GM21515 (cell line): ENCODE results near the gene TENM4.
"Not testable (repeated sequence)": the region's sequence is repeated elsewhere in the genome, so short reads cannot be mapped to it uniquely, and the experiment has no call there.

Experiments
- ATAC-seq: cut with Tn5 transposase; IDR thresholded peaks from one replicate; pipeline ENCODE4 v1.9.1; 2021; ENCODE audit not compliant: unreplicated experiment

The TENM4 gene

DNA sequence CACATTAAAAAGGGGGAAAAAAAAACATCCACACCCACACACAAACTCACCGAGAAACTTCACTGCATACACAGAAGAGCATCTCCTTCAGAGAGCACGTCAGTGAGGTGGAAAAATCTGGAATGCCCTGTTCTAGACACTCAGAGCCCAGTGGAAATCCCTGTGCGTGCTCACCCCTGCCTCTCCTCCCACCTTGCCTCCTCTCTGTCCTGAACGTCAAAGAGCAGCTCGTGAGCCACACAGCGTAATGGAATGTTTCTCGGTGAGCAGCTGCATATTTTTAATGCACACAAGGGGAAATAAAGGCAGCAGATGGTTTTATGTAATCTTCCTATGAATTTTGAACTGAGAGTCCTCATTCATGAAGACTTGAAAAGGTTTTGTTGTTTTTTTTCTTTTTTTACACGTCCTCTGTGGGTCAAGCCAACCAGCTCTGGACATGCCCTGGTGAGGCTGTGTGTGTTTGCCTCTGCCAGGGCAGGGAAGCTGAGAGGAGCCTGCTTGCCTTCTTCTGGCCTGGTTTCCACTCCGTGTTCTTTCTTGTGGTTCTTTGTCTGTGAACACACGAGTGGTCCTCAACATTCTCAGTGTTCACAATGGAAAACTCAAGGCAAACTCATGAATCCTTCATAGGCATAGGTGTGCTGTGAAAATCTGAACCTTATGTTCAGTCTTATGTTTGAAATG, 219.2 kb downstream of the TENM4 start:
- ATAC-seq: no peak

DNA sequence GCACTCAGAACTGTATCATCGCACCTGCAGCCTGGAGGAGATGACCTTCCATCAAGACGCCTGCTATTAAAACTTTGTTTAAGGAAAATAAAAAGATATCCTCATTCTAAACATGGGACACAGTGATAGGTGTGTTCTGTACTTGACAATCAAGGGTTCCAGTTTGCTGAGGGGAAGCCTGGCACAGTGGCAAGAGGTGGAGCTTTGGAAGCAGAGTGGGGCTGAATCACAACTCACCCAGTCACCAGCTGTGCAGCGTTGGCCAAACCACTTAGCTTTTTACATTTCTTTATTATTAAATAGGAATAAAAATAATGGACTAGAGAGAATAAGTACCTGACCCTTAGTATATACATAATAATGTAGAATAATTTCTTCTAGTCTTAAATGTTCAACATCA, 220.7 kb downstream of the TENM4 start:
- no peak for ATAC-seq

DNA sequence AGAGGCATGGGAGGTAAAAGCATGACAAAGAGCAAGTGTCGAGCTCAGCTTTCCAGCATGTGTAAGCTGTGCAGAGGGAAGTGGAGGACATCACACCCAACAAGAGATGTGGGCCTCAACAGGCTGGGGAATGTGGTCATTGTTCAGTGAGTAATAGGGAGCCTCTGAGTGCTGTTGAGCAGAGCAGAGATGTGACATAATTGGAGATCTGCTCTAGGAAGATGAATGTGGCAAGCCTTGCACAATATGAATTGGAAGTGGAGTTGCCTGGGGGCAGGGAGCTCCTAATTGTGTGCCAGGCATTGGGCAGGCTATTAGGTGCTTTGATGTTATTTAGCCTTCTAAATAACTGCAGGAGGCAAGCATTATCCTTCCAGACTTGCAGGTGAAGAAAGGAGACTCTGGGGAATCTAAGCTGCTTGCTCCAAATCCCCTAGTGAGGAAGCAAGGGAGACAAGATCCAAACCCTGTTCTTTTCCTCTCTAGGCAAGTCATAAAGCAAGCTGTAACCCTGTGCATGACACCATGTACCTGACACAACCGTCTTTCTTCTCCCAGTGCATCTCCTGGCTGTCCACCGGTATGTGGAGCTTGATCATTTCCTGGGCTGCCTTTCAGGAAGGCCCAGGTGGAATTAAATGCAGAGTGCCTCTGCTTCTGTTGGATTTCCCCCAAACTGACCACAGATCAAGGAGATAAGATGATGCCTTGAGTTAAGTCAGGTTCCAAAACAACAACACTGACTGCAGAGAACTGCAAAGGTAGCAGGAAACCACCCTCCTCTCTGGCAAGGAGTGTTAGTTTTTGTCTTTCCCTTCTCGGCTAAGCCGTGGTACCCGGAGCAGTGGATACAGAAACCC, 221.4 kb downstream of the TENM4 start:
- no peak for ATAC-seq

DNA sequence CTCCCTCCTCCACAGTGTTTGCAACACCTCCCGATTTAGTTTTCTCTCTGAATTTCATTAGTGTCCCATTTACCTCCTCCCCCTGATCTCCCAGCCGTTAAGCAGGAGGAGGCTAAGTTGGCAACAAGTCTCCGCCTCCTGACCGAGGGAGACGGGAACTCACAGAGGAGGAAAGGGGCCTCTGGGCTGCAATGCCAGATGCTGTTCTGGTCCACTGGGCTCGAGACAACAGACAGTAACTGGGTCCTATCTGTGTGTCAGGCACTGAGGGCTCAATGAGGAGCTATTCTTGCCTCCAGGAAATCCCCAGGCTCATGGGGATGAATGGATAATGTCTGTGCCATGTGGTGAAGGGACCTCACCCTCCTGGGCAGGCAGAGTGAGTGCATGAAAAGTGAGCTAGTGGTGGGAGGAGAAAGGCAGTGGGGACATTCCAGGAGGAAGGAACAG, 228.1 kb downstream of the TENM4 start:
- no peak for ATAC-seq

DNA sequence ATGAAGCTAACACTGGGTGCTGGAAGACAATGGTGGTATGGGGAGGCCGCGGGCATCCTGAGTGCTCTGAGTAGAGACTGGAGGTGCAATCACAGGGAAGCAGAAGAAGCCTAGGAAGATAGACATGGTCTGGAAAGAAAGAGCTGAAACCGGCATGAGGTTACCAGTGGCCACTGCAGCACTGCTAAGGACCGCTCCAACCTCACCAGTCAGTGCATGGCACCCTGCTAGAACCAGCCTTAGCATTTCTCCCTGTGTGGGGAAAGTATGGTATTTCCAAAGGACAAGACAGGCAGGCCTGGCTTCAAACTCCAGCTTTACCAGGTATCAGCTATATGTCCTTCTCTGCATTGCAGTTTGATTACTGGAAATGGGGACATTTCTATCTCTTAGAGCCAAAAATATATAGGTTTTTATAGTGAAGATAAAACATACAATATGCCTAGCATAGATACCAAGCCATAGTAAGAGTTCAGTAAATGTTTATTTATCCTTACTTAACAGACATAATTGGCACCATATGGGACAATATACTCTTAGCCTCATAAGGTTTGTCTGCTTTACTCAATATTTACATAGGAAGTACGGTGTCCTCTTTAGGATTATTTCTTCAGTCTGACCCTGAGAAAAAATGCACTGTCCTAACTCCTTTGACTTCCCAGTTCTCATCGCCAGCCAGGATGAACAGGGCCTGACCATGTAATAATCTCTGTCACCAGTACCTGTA, 231.1 kb downstream of the TENM4 start:
- ATAC-seq: no peak

DNA sequence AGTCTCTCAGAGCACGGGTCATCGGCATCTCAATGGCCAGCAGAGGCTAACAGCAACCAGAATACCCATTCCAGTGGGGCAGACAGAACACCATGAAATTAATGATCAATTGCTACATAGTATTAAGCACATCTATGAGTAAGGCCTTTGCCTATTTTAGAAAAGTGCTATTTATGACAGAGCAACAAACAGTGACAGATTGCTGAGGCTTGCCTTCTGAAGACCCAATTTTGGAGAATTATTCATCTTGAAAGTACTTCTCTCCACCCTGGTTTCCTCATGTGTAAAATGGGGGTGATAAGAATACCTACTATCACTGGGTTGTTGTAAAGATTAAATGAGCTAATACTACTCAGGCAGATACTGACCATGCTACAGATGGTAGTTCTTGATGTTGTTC, 232.7 kb downstream of the TENM4 start:
- ATAC-seq: no peak

DNA sequence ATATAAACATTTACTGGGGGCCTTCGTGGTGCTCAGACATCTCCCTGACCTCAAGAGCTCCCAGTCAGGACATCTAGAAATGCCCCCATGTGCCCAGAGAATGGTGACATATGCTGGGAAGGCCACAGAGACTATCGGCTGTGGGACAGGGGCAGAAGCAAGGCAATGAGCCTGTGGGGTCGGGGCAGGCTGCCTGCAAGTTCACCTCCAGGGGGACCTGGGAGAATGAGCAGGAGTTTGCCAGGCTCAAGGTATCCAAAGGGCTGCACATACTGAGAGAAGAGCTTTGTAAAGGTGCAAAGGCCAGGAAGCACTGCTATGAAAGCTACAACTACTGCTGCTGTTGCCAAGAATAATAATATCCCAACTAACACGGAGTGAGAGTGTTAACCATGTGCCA, 233.9 kb downstream of the TENM4 start:
- ATAC-seq: no peak

DNA sequence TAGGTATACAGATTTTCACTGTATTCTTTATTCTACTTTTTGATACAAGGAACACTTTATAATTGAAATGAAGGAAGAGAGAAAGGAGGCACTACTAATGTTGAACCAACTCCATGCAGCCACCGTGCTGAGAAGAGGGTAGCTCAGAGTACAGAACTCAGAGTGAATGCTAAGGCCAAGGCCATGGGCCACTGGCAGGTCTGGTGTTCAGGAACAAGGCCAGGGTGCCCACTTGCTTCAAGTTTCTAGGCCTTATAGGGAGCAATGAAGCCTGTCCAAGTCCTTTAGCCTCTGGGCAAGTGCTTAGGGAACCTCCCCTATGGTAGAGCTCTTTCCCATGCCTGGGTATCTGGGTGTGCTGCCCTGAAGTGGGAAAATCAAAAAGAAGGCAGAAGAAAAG, 235.0 kb downstream of the TENM4 start:
- no peak for ATAC-seq

DNA sequence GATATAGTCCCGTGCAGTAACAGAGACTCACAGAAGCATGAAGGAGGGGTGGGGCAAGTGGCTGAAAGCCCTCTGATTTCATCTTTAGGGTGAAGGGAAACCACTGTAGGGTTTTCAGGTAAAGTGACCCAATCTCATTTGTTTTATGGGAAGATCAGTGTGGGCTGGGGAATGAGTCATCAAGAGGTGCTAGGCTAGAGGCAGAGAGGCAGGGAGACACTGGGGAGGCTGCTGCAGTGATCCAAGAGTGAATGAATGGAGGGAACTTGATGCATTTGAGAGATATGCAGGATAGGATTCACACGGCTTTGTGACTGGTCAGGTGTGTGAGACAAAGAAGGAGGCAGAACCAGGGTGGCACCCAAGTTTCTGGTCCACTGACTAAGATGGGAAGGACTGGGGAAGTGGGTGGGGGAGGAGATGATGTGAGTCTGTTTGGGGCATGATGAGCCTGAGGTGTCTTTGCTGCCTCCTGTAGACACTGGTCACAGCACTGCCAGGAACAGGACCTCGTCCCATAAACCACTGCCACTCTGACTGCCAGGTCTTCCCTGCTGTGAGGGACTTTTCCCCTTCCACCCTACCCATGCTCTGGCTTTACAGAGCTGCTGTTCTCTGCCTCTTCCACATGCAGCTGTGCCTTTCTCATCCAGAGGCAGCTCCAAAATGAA, 239.0 kb downstream of the TENM4 start:
- peak; percentile 54 for ATAC-seq

DNA sequence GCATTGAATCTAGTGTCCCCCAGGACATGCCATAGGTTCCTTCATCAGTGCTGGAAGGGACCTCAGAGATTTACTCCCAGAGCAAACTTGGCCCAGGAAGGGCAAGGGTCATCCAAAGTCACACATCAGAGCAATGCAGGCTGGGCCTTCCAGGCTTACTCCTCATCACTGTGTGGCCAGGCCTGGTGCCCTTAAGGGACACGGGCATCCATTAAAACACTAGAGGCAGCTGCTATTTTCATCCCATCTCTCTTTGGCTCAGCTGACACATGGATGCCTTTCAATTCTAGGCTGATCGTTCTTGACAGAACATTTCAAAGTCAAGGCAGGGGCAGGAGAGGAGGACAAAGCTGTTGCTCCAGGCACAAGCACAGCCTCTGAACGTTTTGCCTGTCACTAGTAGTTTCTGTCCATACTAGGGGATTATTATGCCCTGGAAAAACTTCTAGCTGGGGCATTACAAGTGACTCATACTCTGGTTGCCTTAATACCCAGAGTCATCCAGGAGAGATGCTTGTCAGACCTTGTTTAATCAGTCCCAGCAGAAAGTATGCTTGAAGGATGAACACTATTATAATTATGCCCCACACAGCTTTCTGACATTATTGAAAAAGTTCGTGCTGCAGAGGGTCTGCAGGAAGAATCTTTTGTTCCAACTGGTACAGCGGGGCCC, 240.3 kb downstream of the TENM4 start:
- ATAC-seq: no peak

DNA sequence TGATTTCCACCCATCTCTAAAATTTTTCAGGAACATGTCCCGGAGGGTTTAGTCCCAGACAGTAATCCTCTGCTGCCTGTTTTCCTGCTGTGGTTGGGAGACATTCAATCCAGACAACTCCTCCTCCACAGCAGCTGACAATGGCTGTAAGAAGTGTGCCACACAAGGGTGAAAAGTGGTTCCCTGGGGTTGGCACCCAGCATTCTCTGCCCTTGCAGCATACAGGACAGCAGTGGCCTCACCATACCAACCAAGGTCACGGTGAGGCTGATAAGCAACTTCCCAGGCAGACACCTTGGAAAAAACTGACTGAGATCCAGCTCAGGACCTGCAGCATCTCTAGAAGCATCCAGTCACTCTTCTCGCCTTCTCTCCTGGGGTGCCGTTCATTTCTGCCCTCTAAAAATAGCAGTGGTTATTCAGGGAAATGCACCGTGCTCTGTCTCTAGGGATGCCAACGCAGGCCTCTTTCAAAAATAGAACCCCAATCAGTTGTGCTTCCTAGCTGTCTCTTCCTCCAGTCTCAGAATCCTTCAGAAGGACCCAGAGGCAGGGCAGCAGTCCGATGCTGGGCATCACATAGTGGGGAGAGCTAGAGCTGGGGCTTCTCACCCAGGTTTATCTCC, 241.0 kb downstream of the TENM4 start:
- no peak for ATAC-seq

DNA sequence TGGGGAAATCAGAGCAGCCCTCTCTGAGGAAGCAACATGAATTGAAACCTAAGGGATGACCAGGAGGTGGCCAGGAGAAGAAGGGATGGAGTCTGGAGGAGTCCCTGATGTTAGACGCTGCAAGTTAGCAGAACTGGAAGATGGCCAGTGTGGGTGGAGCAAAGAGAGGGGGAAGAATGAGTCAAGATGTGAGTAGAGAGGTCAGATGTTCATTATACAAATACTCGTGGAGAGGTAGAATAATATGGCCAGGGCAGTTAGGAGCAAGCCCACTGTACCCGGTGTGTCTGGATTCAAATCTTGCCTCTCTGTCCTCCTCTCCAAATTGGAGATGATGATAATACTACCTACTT, 242.0 kb downstream of the TENM4 start:
- ATAC-seq: no peak

DNA sequence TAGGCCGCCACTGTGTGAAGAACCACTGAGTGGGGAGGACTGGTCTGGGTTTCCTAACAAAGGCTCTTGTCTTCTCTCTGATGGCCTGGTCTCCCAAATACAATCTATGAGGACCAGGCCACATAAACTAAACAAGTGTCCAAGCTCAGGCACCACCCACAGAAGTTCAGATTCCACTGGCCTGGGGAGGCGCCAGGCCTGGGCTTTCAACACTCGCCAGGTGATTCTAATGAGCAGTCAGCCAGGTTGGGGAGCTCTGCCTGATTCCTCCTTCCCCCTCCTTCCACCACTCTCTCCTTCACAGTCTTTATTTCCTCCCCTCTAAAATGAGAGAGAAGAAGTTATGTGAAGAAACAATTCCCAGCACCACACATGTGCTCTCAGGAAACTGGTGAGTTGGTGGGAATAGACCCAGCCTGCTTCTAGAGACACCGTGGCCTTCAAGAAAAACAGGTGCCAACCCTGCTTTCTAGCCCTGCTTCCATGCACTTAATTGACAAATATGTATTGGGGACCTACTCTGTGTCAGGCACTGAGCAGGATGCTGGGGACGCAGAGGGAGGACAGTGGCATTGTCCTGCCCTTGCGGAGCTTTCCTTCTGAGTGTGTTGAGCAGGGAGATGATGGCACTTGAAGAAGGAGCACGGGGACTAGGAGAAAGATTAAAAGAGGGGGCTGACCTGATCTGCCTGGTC, 242.5 kb downstream of the TENM4 start:
- no peak for ATAC-seq

DNA sequence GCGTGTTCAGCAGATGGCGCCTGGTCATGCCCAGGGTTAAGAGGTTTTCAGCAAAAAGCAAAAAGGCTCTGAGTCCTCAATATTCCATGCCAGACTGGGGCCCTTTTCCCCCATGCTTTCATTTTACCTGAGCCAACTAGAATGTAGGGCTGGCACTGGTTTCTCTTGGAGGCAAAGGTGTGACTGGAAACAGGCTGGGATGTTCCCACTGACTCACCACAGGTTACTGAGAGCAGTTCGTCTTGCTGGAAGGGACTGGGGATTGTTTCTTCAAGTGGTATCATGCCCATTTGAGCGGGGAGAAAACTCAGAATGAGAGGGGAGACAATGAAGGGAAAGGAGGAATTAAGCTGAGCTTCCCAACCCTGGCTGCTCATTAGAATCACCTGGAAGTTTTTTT, 243.9 kb downstream of the TENM4 start:
- no peak for ATAC-seq

DNA sequence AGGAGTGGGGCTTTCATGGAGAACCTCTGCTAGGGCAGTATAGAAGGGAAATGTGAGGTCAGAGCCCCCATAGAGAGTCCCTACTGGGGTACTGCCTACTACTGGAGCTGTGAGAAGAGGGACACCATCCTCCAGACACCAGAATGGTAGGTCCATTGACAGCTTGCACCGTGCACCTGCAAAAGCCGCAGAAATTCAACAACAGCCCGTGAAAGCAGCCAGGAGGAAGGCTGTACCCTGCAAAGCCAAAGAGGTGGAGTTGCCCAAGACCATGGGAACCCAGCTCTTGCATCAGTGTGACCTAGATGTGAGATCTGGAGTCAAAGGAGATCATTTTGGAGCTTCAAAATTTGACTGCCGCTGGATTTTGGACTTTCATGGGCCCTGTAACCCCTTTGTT, 245.6 kb downstream of the TENM4 start:
- no peak for ATAC-seq

DNA sequence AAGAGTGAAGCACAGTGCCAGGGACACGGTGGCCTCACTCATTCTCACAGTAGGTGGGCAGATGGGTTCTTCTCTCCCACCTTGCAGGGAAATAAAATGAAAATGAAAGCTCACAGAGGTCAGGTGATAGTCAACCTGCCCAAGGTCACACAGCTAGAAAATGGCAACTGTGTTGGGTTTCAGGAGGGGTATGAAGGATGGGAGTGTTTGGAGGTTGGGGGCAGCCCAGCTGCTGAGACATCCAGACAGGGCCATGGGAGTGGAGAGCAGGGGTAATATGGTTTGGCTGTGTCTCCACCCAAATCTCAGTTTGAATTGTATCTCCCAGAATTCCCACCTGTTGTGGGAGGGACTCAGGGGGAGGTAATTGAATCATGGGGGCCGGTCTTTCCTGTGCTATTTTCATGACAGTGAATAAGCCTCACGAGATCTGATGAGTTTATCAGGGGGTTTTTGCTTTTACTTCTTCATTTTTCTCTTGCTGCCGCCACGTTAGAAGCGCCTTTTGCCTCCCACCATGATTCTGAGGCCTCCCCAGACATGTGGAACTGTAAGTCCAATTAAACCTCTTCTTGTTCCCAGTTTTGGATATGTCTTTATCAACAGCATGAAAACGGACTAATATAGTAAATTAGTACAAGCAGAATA, 247.0 kb downstream of the TENM4 start:
- no peak for ATAC-seq

DNA sequence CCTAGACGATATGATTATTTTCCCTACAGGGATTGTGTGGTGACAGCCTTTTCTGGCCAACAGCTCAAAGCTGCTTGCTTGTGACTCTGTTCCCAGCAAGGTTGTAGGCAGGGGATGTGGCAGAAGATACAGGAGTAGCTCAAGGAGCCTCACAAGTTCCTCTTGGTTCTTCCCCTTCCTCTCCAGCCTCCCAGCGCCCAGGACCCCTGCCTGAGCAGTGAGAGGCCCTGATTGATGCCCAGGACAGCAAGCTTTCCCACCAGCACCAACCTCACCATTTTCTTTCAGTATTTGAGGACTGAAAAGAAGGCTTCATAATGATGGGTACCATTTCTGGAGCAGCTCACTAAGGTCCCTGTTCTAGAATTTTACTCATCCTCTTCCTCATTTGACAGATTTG, 248.0 kb downstream of the TENM4 start:
- no peak for ATAC-seq

DNA sequence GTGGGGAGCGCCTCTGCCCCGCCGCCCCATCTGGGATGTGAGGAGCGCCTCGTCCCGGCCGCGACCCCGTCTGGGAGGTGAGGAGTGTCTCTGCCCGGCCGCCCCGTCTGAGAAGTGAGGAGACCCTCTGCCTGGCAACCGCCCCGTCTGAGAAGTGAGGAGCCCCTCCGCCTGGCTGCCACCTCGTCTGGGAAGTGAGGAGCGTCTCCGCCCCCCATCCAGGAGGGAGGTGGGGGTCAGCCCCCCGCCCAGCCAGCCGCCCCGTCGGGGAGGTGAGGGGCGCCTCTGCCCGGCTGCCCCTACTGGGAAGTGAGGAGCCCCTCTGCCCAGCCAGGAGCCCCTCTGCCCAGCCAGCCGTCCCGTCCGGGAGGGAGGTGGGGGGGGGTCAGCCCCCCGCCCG, 249.1 kb downstream of the TENM4 start:
- ATAC-seq: not testable (repeated sequence)

DNA sequence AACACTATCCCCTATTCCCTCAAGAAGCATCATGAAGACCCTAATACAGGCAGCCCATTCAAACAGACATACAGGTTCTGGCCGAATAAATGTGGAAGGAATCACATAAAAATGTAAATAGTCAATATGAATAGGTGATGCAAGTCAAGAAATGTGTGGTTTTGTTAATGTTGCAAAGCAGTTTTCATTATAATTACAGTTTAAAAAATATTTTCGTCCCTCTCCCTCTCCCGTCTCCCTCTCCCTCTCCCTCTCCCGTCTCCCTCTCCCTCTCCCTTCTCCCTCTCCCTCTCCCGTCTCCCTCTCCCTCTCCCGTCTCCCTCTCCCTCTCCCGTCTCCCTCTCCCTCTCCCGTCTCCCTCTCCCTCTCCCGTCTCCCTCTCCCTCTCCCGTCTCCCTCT, 250.3 kb downstream of the TENM4 start:
- not testable (repeated sequence) for ATAC-seq
